BLaER1 treated with 17β-estradiol and CSF1 and Interleukin-3, amounts not matched to agents 10 nM and 100 nM (cell line): ENCODE measurements around the gene IFITM5.
A peak's percentile ranks its signal among the peaks of the same experiment; 100 is the strongest.
"Not testable (repeated sequence)": the region's sequence is repeated elsewhere in the genome, so short reads cannot be mapped to it uniquely, and the experiment has no call there.

Source experiments
- H3K27ac ChIP-seq, 11 experiments: shearing (Covaris generic); formaldehyde crosslinking; 2 replicates each; pipeline ENCODE4 v1.8.1; 2022
- H3K27me3 ChIP-seq, 11 experiments: shearing (Covaris generic); formaldehyde crosslinking; 2 replicates each; pipeline ENCODE4 v1.8.1; 2022
- H3K36me3 ChIP-seq, 11 experiments: shearing (Covaris generic); formaldehyde crosslinking; 2 replicates each; pipeline ENCODE4 v1.8.1; 2022
- H3K4me1 ChIP-seq, 10 experiments: shearing (Covaris generic); formaldehyde crosslinking; 2 replicates each; pipeline ENCODE4 v1.8.1; 2022
- H3K4me2 ChIP-seq, 11 experiments: shearing (Covaris generic); formaldehyde crosslinking; 2 replicates each; pipeline ENCODE4 v1.8.1; 2022
- H3K4me3 ChIP-seq, 10 experiments: shearing (Covaris generic); formaldehyde crosslinking; 2 replicates each; pipeline ENCODE4 v1.8.1; 2022
- H3K9ac ChIP-seq, 11 experiments: shearing (Covaris generic); formaldehyde crosslinking; 2 replicates each; pipeline ENCODE4 v1.8.1; 2022
- H3K9me3 ChIP-seq, 11 experiments: shearing (Covaris generic); formaldehyde crosslinking; replicated peaks in 1 of 11; 2 replicates each; pipeline ENCODE4 v1.8.1; 2022
- H4K20me1 ChIP-seq, 11 experiments: shearing (Covaris generic); formaldehyde crosslinking; 2 replicates each; pipeline ENCODE4 v1.8.1; 2022
- Cebpa-rat ChIP-seq, 11 experiments: shearing (Covaris generic); IDR thresholded peaks; 2 replicates each; pipeline ENCODE4 v1.8.1; 2022

IFITM5 gene

DNA sequence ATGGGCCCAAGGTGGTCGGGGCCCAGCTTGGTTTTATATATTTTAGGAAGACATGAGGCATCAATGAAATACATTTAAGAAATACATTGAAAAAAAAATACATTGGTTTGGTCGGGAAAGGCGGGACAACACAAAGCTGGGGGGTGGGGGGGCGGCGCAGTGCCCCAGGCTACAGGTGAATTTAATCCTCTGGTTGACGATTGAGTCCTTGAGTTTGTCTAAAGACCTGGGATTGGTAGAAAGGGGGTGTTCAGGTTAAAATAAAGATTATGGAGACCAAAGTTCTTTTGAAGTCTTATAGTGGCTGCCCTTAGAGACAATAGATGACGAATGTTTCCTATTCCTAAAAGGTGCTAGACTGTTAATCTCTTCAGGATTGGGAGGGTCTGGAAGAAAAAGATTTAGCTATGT, 17.6 kb upstream of the IFITM5 start:
- H3K9me3 ChIP-seq: no peaks in the 10 kb centered on the region
- no peak overlapping the region for H3K27ac ChIP-seq
- H3K27me3 ChIP-seq: no peaks in the 10 kb centered on the region
- H4K20me1 ChIP-seq: no peaks in the 10 kb centered on the region
- H3K36me3 ChIP-seq: peaks cover 0 to 14% (median 8%) of the 10 kb centered on the region in 11 experiments; a peak in 10 of 22 replicates
- TF ChIP-seq Cebpa-rat (IDR thresholded peaks at IDR 0.05): no peak
- peak overlapping the region in 1 of 11 experiments; percentile 77; a peak in 1 of 22 replicates for H3K9ac ChIP-seq
- H3K4me3 ChIP-seq: peak overlapping the region in 1 of 10 experiments; percentile 74; a peak in 1 of 20 replicates
- peak overlapping the region in 9 of 11 experiments; percentile 5 to 97 (median 90); a peak in 10 of 22 replicates for H3K4me2 ChIP-seq
- peaks cover 59 to 75% (median 71%) of the 10 kb centered on the region in 10 experiments for H3K4me1 ChIP-seq

DNA sequence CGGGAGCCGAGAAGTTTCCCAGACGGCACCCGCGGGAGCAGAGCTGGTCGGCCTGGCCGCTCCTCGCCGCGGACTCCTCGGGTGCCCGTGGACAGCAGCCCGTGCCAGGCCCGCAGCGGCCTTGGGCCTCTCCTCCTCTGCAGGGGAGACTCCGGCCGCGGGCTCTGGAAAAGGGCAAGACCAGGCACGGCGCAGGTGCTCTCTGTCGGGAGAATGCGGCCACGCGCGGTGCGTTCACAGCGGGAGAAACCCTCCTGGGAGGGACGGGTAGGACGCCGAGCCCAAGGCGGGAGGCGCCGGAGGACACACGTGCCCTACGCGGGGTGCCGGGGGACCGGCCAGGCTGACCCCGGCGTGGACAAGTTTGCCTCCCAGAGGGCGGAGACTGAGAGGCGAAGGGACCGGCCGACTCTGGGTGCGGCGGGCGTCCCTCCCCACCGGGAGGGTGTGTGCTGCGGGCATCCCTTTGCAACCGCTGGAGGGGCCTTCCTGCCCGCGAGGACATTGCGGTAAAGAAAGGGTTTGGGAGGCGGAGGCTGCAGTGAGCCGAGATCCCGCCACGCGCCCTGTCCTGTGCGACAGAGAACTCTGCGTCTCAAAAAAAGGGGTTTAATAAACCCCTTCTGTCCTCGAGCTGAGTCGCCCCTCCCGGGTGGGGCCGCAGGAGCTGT, 16.8 kb upstream of the IFITM5 start:
- peak overlapping the region in 9 of 11 experiments; percentile 72 to 83 (median 77); a peak in 9 of 22 replicates for H3K9ac ChIP-seq
- H3K27me3 ChIP-seq: no peaks in the 10 kb centered on the region
- peaks cover 64 to 80% (median 76%) of the 10 kb centered on the region in 10 experiments for H3K4me1 ChIP-seq
- H3K9me3 ChIP-seq: no peaks in the 10 kb centered on the region
- H4K20me1 ChIP-seq: no peaks in the 10 kb centered on the region
- TF ChIP-seq Cebpa-rat (IDR thresholded peaks at IDR 0.05): no peak
- H3K4me2 ChIP-seq: peak overlapping the region; percentile 75 to 97 (median 92)
- H3K27ac ChIP-seq: peak overlapping the region in 5 of 11 experiments; percentile 12 to 89 (median 86); a peak in 4 of 22 replicates
- H3K4me3 ChIP-seq: peak overlapping the region in 8 of 10 experiments; percentile 50 to 74 (median 64); a peak in 9 of 20 replicates
- peaks cover 0 to 14% (median 8%) of the 10 kb centered on the region in 11 experiments; a peak in 10 of 22 replicates for H3K36me3 ChIP-seq

- H3K36me3 ChIP-seq: peaks cover 0 to 14% (median 8%) of the 10 kb centered on the region in 11 experiments; a peak in 10 of 22 replicates
- no peaks in the 10 kb centered on the region for H4K20me1 ChIP-seq
- peak overlapping the region; percentile 75 to 97 (median 92) for H3K4me2 ChIP-seq
- peak overlapping the region; percentile 72 to 83 (median 78); a peak in 20 of 22 replicates for H3K9ac ChIP-seq
- H3K4me1 ChIP-seq: peaks cover 60 to 74% (median 71%) of the 10 kb centered on the region in 10 experiments
- TF ChIP-seq Cebpa-rat (IDR thresholded peaks at IDR 0.05): no peak
- peak overlapping the region; percentile 50 to 74 (median 64) for H3K4me3 ChIP-seq
- no peaks in the 10 kb centered on the region for H3K9me3 ChIP-seq
- peak overlapping the region in 8 of 11 experiments; percentile 12 to 89 (median 86); a peak in 11 of 22 replicates for H3K27ac ChIP-seq
- H3K27me3 ChIP-seq: no peaks in the 10 kb centered on the region
Observed at GRCh38 chr11:315516-315994, 16.2 kb upstream of the IFITM5 start.

GRCh38 chr11:315051-315481, 15.7 kb upstream of the IFITM5 start:
- Histone ChIP-seq H3K27ac (peak overlapping the region in 9 of 11 experiments; percentile 10 to 89 (median 86); a peak in 13 of 22 replicates), H3K4me1 (peaks cover 55 to 70% (median 67%) of the 10 kb centered on the region in 10 experiments), H3K27me3 (no peaks in the 10 kb centered on the region), H3K4me2 (peak overlapping the region; percentile 75 to 97 (median 92)), H3K4me3 (peak overlapping the region; percentile 50 to 74 (median 64)), H3K9me3 (no peaks in the 10 kb centered on the region), H3K36me3 (peaks cover 0 to 14% (median 8%) of the 10 kb centered on the region in 11 experiments; a peak in 10 of 22 replicates), H4K20me1 (no peaks in the 10 kb centered on the region), H3K9ac (peak overlapping the region; percentile 72 to 83 (median 78); a peak in 21 of 22 replicates)
- TF ChIP-seq Cebpa-rat (IDR thresholded peaks at IDR 0.05): no peak

- H3K9ac ChIP-seq: peak overlapping the region; percentile 72 to 83 (median 78); a peak in 21 of 22 replicates
- H3K27me3 ChIP-seq, H3K9me3 ChIP-seq, H4K20me1 ChIP-seq: not testable (repeated sequence)
- peak overlapping the region; percentile 50 to 74 (median 64) for H3K4me3 ChIP-seq
- H3K27ac ChIP-seq: peak overlapping the region; percentile 76 to 89 (median 85); a peak in 21 of 22 replicates
- H3K36me3 ChIP-seq: peaks cover 0 to 17% (median 10%) of the 10 kb centered on the region in 11 experiments; a peak in 11 of 22 replicates
- peaks cover 55 to 73% (median 64%) of the 10 kb centered on the region in 10 experiments for H3K4me1 ChIP-seq
- H3K4me2 ChIP-seq: peak overlapping the region; percentile 75 to 97 (median 92)
Observed at GRCh38 chr11:314554-314875, 15.2 kb upstream of the IFITM5 start.

DNA sequence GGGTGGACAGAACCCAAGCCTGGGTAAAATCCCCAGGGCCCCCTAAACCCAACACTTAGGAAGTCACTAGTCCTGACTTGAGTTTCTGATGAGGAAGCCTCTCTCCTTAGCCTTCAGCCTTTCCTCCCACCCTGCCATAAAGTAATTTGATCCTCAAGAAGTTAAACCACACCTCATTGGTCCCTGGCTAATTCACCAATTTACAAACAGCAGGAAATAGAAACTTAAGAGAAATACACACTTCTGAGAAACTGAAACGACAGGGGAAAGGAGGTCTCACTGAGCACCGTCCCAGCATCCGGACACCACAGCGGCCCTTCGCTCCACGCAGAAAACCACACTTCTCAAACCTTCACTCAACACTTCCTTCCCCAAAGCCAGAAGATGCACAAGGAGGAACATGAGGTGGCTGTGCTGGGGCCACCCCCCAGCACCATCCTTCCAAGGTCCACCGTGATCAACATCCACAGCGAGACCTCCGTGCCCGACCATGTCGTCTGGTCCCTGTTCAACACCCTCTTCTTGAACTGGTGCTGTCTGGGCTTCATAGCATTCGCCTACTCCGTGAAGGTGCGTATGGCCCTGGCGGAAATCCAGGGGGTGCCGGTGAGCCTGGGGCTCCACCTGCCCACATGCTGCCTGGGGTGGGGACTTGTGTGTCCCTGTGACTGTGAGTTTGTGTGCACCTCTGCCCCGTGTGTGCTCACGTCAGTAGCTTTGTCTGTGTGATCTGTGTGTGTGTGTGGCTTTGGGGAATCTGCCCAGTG, 14.6 kb upstream of the IFITM5 start, which contains the start of gene IFITM1:
IFITM1 (plus strand) TSS at position 254 of the 767 bp plus-strand sequence; CDS start at position 385, 131 bp downstream.
- Histone ChIP-seq H3K9me3 (no peaks in the 10 kb centered on the region), H3K9ac (peak within 1 kb of the TSS; percentile 72 to 83 (median 78)), H3K4me2 (peak within 1 kb of the TSS; percentile 75 to 97 (median 92)), H3K4me3 (peak within 1 kb of the TSS; percentile 50 to 74 (median 64)), H3K4me1 (peaks cover 57 to 74% (median 66%) of the 10 kb centered on the region in 10 experiments), H3K27me3 (no peaks in the 10 kb centered on the region), H3K27ac (peak within 1 kb of the TSS; percentile 76 to 89 (median 85)), H4K20me1 (no peaks in the 10 kb centered on the region), H3K36me3 (peaks cover 0 to 22% (median 10%) of the 10 kb centered on the region in 11 experiments; a peak in 11 of 22 replicates)
- no peak for TF ChIP-seq Cebpa-rat (IDR thresholded peaks at IDR 0.05)

DNA sequence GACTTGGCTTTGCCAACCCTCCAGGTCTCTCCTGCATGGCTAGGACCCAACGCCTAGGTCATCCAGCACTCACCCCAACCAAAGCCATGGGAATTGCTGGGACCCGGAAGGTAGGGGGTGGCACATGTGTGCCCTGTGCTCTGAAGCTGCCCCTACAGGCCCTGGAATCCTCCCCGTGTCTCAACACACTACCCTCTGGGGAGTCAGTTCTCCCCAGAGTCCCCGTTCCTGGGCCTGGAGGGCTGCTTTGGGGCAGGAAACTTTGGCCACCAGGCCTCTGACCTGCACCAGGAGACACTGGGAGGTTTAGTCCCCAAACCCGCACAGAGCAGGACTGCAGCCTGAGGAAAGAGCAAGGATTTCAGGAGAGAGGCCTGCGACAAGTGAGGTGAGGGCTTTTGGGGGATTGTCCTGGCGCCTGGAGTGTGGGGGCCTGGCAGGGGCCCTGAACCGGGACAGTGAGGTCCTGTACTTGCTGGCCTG, 14.0 kb upstream of the IFITM5 start:
- Histone ChIP-seq H3K27ac (peak overlapping the region; percentile 76 to 89 (median 85)), H3K27me3 (no peaks in the 10 kb centered on the region), H3K4me1 (peaks cover 57 to 76% (median 68%) of the 10 kb centered on the region in 10 experiments), H4K20me1 (no peaks in the 10 kb centered on the region), H3K9me3 (no peaks in the 10 kb centered on the region), H3K9ac (peak overlapping the region; percentile 72 to 83 (median 78)), H3K4me2 (peak overlapping the region; percentile 75 to 97 (median 92)), H3K36me3 (peaks cover 0 to 22% (median 10%) of the 10 kb centered on the region in 11 experiments; a peak in 11 of 22 replicates), H3K4me3 (peak overlapping the region; percentile 50 to 74 (median 64); a peak in 19 of 20 replicates)
- TF ChIP-seq Cebpa-rat (IDR thresholded peaks at IDR 0.05): no peak

DNA sequence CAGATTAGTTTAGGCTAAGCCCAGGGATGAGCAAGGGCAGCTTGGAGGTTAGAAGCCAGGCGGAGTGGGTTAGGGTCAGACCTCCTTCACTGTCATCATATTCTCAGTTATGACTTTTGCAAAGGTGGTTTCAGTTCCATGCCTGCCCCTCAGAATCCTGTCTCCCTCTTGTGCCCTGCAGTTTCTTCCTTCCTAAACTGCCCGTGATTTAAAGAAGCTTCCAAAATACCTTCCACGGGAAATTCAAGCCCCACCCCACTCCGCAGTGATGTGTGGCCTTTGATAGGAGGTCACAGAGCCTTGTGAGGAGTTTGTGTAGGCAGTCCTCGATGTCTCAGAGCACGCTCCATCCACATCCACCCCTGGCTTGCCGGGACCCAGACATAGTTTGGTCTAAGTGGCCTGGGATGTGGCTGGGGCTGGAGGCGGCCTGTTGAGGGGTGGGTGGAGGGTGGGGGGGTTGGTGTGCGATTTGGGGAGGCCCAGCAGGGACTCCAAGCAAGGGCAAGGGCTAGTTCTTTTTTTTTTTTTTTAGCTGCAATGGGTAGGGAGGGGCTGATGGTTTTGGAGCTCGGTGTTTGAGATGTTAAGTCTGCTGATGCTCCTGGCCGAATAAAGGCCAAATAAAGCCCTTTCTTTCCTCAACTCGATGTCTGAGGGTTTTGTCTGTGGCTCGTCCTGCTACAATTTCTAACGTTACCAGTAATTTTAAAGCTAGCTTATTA, 12.9 kb upstream of the IFITM5 start:
- Histone ChIP-seq H3K4me3 (peak overlapping the region in 4 of 10 experiments; percentile 0 to 40 (median 22); a peak in 4 of 20 replicates), H3K9me3 (no peaks in the 10 kb centered on the region), H3K27ac (peak overlapping the region in 10 of 11 experiments; percentile 1 to 89 (median 86); a peak in 15 of 22 replicates), H3K9ac (peak overlapping the region in 10 of 11 experiments; percentile 14 to 83 (median 66); a peak in 14 of 22 replicates), H3K27me3 (no peaks in the 10 kb centered on the region), H3K4me2 (peak overlapping the region; percentile 75 to 97 (median 92)), H4K20me1 (no peaks in the 10 kb centered on the region), H3K4me1 (peaks cover 63 to 81% (median 73%) of the 10 kb centered on the region in 10 experiments), H3K36me3 (peaks cover 0 to 22% (median 10%) of the 10 kb centered on the region in 11 experiments; a peak in 11 of 22 replicates)
- TF ChIP-seq Cebpa-rat (IDR thresholded peaks at IDR 0.05): no peak

DNA sequence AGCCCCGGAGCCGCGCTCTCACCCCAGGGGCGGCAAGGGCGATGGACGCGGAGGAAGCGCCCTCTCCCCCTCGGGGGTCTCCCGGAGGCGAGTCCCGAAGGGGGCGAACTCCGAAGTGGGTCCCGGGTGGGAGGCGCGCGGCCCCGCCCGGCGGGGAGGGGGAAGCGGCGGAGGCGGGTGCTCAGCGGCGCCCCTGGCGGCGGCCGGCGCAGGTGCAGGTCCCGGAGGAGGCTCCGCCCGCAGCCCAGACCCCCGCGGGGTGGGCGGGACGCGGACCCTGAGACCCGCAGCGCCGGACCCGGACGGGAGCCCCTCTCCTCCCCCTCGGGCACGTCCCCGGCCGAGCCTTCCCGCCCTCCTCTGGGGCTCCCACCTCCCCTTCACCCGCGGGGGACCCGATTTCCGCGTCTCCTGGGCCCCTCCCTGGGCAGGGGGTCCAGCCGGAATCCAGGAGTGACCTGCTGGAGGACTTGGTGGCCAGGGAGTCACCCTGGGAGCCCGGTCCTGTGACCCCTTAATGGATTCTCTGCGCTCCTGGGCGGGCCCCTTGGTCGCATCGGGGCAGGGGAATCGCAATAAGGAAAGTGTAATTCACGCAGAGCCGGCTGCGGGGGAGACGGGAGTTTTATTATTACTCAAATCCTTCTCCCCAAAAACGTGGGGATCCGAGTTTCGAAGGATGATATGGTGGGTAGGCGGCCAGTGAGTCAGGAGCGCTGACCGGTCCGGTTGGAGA, 11.9 kb upstream of the IFITM5 start:
- H3K27me3 ChIP-seq, H3K9me3 ChIP-seq, H4K20me1 ChIP-seq: not testable (repeated sequence)
- Histone ChIP-seq H3K4me2 (peak overlapping the region; percentile 75 to 97 (median 92); a peak in 18 of 22 replicates), H3K4me1 (peaks cover 63 to 81% (median 76%) of the 10 kb centered on the region in 10 experiments), H3K27ac (peak overlapping the region in 6 of 11 experiments; percentile 1 to 89 (median 82); a peak in 8 of 22 replicates), H3K9ac (peak overlapping the region in 6 of 11 experiments; percentile 48 to 83 (median 70); a peak in 8 of 22 replicates), H3K36me3 (peaks cover 0 to 17% (median 6%) of the 10 kb centered on the region in 11 experiments; a peak in 11 of 22 replicates), H3K4me3 (peak overlapping the region in 3 of 10 experiments; percentile 32 to 51 (median 40); a peak in 6 of 20 replicates)

DNA sequence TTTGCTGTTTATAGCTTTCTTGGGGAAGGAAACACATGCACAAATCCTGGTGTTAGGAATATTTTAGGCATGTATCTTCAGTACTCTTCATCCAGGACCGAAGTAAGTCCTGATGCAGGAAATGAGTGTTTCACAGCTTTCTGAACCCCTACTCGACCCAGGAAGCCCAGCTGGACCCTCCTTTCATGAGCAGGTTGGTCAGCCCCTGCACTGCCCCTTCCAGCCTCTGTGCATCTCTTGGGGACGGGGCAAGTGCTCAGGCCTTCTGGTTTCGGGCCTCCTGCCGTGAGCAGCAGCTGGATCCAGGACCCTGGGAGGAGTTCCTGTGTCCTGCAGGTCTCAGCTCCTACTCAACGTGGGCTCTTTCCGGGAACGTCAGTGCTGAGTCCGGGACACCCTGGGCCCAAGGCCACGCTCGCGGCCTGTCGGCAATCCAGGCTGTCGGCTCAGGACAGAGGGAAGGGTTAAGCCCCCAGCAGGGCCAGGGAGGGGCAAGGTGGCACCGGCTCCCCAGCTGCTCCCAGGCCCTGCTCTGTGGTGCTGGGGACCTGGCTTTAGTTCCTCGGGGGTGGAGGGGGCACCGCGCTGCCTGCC, 10.8 kb upstream of the IFITM5 start:
- peak overlapping the region; percentile 88 to 97 (median 95) for H3K4me2 ChIP-seq
- H3K9ac ChIP-seq: peak overlapping the region; percentile 80 to 94 (median 84)
- H3K27me3 ChIP-seq: not testable (repeated sequence)

More for the DNA sequence above, 10.8 kb upstream of the IFITM5 start:
- not testable (repeated sequence) for H3K9me3 ChIP-seq, H4K20me1 ChIP-seq
- Histone ChIP-seq H3K4me3 (peak overlapping the region; percentile 72 to 86 (median 82)), H3K4me1 (peaks cover 63 to 81% (median 76%) of the 10 kb centered on the region in 10 experiments), H3K36me3 (peaks cover 0 to 10% (median 0%) of the 10 kb centered on the region in 11 experiments; a peak in 2 of 22 replicates), H3K27ac (peak overlapping the region; percentile 73 to 88 (median 84); a peak in 21 of 22 replicates)
